Liver (tissue), 9 donors: Measurements from ENCODE around the gene CPNE8. TPM values are rescaled to one million over a fixed set of nuclear protein-coding genes. Genes with fewer than 3 reads are reported as not detected.

ENCODE experiments used
- DNase-seq: peaks from one replicate; pipeline ENCODE4 v3.0.0-alpha.2; 2017; ENCODE audit warnings: low spot score
- H3K27ac ChIP-seq, 2 donors: one replicate each; pipeline ENCODE4 v1.7.0; 2013; ENCODE audit warnings: inconsistent platforms in 2 of 2, low read length in 2 of 2, control low read depth in 1 of 2, low read depth in 1 of 2, mild to moderate bottlenecking in 1 of 2
- H3K27me3 ChIP-seq, 4 donors: one replicate each; pipeline versions ENCODE4 v1.6.1 to v1.7.0; 2013; ENCODE audit warnings: low read length in 3 of 4, inconsistent platforms in 1 of 4, mild to moderate bottlenecking in 1 of 4, moderate library complexity in 1 of 4; ENCODE audit not compliant: control insufficient read depth in 4 of 4, insufficient read depth in 4 of 4
- H3K36me3 ChIP-seq, 4 donors: one replicate each; pipeline versions ENCODE4 v1.6.1 to v1.7.0; 2013; ENCODE audit warnings: low read length in 3 of 4, mild to moderate bottlenecking in 3 of 4, low read depth in 1 of 4, moderate library complexity in 1 of 4; ENCODE audit not compliant: control insufficient read depth in 4 of 4, insufficient read depth in 3 of 4
- H3K4me1 ChIP-seq, 4 donors: one replicate each; pipeline versions ENCODE4 v1.6.1 to v1.7.0; 2013; ENCODE audit warnings: low read length in 3 of 4, mild to moderate bottlenecking in 3 of 4, moderate library complexity in 1 of 4; ENCODE audit not compliant: control insufficient read depth in 4 of 4, insufficient read depth in 4 of 4
- H3K4me3 ChIP-seq, 3 donors: one replicate each; pipeline versions ENCODE4 v1.6.1 to v1.7.0; 2013; ENCODE audit warnings: low read length in 3 of 3, control low read depth in 1 of 3, low read depth in 1 of 3, mild to moderate bottlenecking in 1 of 3
- H3K9ac ChIP-seq, 2 donors: one replicate each; pipeline ENCODE4 v1.7.0; 2013; ENCODE audit warnings: low read length in 2 of 2, mild to moderate bottlenecking in 2 of 2, moderate library complexity in 2 of 2, control low read depth in 1 of 2, low read depth in 1 of 2
- H3K9me3 ChIP-seq, 4 donors: one replicate each; pipeline versions ENCODE4 v1.6.1 to v1.7.0; 2013; ENCODE audit warnings: low read length in 3 of 4; ENCODE audit not compliant: control insufficient read depth in 4 of 4
- EGR1 ChIP-seq, 2 donors: IDR thresholded peaks; 2 replicates each; pipeline ENCODE4 v1.6.1; 2016 to 2018; ENCODE audit warnings: antibody characterized with exemption in 2 of 2, low read depth in 2 of 2
- FOXA1 ChIP-seq: IDR thresholded peaks from 2 replicates; pipeline ENCODE4 v1.6.1; 2016; ENCODE audit warnings: antibody characterized with exemption
- FOXA2 ChIP-seq: IDR thresholded peaks from 2 replicates; pipeline ENCODE4 v1.6.1; 2016; ENCODE audit warnings: antibody characterized with exemption
- GABPA ChIP-seq, 2 donors: IDR thresholded peaks in 1 of 2; conservative IDR thresholded peaks in 1 of 2; 2 replicates each; pipeline ENCODE4 v1.6.1; 2016; ENCODE audit warnings: antibody characterized with exemption in 2 of 2, mild to moderate bottlenecking in 1 of 2, moderate library complexity in 1 of 2
- HNF4A ChIP-seq, 2 donors: conservative IDR thresholded peaks; 2 replicates each; pipeline ENCODE4 v1.6.1; 2016; ENCODE audit warnings: antibody characterized with exemption in 2 of 2, mild to moderate bottlenecking in 2 of 2
- HNF4G ChIP-seq: IDR thresholded peaks from 2 replicates; pipeline ENCODE4 v1.6.1; 2016; ENCODE audit warnings: antibody characterized with exemption
- JUND ChIP-seq, 2 donors: IDR thresholded peaks; 2 replicates each; pipeline ENCODE4 v1.6.1; 2016; ENCODE audit warnings: antibody characterized with exemption in 2 of 2
- NR2F2 ChIP-seq: IDR thresholded peaks from 2 replicates; pipeline ENCODE4 v1.6.1; 2016; ENCODE audit warnings: antibody characterized with exemption
- RAD21 ChIP-seq, 2 donors: IDR thresholded peaks; 2 replicates each; pipeline ENCODE4 v1.6.1; 2016; ENCODE audit warnings: antibody characterized with exemption in 2 of 2, mild to moderate bottlenecking in 2 of 2
- REST ChIP-seq: IDR thresholded peaks from 2 replicates; pipeline ENCODE4 v1.6.1; 2016; ENCODE audit warnings: antibody characterized with exemption, mild to moderate bottlenecking
- RXRA ChIP-seq, 2 donors: IDR thresholded peaks; 2 replicates each; pipeline ENCODE4 v1.6.1; 2017 to 2018; ENCODE audit warnings: antibody characterized with exemption in 2 of 2, mild to moderate bottlenecking in 1 of 2
- SP1 ChIP-seq: IDR thresholded peaks from 2 replicates; pipeline ENCODE4 v1.6.1; 2018; ENCODE audit warnings: antibody characterized with exemption, mild to moderate bottlenecking
- TAF1 ChIP-seq: conservative IDR thresholded peaks from 2 replicates; pipeline ENCODE4 v1.6.1; 2016; ENCODE audit warnings: antibody characterized with exemption, mild to moderate bottlenecking
- YY1 ChIP-seq: IDR thresholded peaks from 2 replicates; pipeline ENCODE4 v1.6.1; 2016; ENCODE audit warnings: antibody characterized with exemption, mild to moderate bottlenecking
- ZBTB33 ChIP-seq: IDR thresholded peaks from 2 replicates; pipeline ENCODE4 v1.6.1; 2016; ENCODE audit warnings: antibody characterized with exemption
- WGBS: extraction: QIAGEN DNeasy Blood & Tissue Kit; methylation state at CpG from one replicate; pipeline ENCODE4 v1.1.7; 2013; 5-methylcytosine and 5-hydroxymethylcytosine counted together
- polyA plus RNA-seq, 2 donors: library from polyadenylated mRNA; stranded (reverse) in 1 of 2; unstranded in 1 of 2; fragments of 200-250 nt in 1 of 2; fragments of >200 nt in 1 of 2; fragmentation: Nextera tagmentation in 1 of 2; extraction: Ambion mirVana in 1 of 2; gene quantifications; one replicate each; pipeline versions ENCODE4 v1.2.1 to v1.2.3, GENCODE V29; 2013 to 2015
- total RNA-seq, 2 donors: library from RNA; depleted of rRNA; stranded (reverse); fragments of >200 nt; gene quantifications; one replicate each; pipeline ENCODE4 v1.2.3, GENCODE V29; 2014
- TF ChIP-seq, protein P1 (sequence below): fragments of 150-350 bp; IDR thresholded peaks from 2 replicates; pipeline ENCODE4 v1.5.1; 2017; ENCODE audit warnings: improper control_type of control experiment, low read depth, low read length; ENCODE audit not compliant: missing input control
- TF ChIP-seq, protein P2 (sequence below): IDR thresholded peaks from 2 replicates; pipeline ENCODE4 v1.6.1; 2016; ENCODE audit warnings: antibody characterized with exemption
- donor health status: healthy.
- donor health status: healthy.
- donor health status: healthy.
- donor health status: healthy.
- donor health status: healthy.

Gene CPNE8
- total and polyA plus RNA-seq, 4 donors: 4.2 to 27.4 (median 10.9) TPM

GRCh38 chr12:38691164-38691563, 214.2 kb downstream of the CPNE8 start:
- Histone ChIP-seq H3K27ac (no peak overlapping the region), H3K9ac (no peak overlapping the region), H3K4me1 (no peaks in the 10 kb centered on the region), H3K36me3 (peaks cover 1 to 13% (median 5%) of the 10 kb centered on the region in 4 donors), H3K9me3 (no peaks in the 10 kb centered on the region), H3K4me3 (no peak overlapping the region), H3K27me3 (no peaks in the 10 kb centered on the region)
- WGBS: 75% methylated on average over 2 of the region's 2 CpGs
- no peak for TF ChIP-seq HNF4A (conservative IDR thresholded peaks at IDR 0.05)
- no peak for TF ChIP-seq GABPA (IDR thresholded peaks at IDR 0.05 in 1 of 2, conservative IDR thresholded peaks at IDR 0.05 in 1 of 2)
- no peak for TF ChIP-seq FOXA2
- TF ChIP-seq, protein P1, sequence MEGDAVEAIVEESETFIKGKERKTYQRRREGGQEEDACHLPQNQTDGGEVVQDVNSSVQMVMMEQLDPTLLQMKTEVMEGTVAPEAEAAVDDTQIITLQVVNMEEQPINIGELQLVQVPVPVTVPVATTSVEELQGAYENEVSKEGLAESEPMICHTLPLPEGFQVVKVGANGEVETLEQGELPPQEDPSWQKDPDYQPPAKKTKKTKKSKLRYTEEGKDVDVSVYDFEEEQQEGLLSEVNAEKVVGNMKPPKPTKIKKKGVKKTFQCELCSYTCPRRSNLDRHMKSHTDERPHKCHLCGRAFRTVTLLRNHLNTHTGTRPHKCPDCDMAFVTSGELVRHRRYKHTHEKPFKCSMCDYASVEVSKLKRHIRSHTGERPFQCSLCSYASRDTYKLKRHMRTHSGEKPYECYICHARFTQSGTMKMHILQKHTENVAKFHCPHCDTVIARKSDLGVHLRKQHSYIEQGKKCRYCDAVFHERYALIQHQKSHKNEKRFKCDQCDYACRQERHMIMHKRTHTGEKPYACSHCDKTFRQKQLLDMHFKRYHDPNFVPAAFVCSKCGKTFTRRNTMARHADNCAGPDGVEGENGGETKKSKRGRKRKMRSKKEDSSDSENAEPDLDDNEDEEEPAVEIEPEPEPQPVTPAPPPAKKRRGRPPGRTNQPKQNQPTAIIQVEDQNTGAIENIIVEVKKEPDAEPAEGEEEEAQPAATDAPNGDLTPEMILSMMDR: no peak
- TF ChIP-seq SP1: no peak
- TF ChIP-seq FOXA1: no peak
- no peak for TF ChIP-seq RAD21 (IDR thresholded peaks at IDR 0.05)
- no peak for TF ChIP-seq HNF4G
- no peak for TF ChIP-seq RXRA (IDR thresholded peaks at IDR 0.05)
- no peak for TF ChIP-seq TAF1
- no peak for TF ChIP-seq NR2F2
- TF ChIP-seq ZBTB33: no peak
- TF ChIP-seq JUND (IDR thresholded peaks at IDR 0.05): no peak
- TF ChIP-seq, protein P2, sequence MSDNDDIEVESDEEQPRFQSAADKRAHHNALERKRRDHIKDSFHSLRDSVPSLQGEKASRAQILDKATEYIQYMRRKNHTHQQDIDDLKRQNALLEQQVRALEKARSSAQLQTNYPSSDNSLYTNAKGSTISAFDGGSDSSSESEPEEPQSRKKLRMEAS: no peak
- no peak for DNase-seq

DNA sequence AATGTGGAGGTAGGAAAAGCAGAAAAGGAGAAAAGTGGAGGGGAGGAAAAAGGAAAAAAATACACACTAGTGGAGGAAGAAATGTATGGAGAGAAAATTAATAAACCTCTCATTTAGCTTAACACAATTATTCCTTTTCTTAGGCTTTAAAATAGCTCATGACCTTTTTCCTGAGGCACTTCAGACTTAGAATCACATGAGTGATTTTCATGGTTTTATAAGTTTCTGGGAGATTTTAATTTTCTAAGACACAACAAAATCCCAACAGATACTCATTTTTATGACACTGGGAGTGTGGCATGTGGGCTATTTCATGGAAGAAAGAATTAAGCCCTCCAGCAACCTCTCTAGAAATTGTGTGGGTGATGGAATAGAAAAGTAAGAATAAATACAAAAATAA, 214.7 kb downstream of the CPNE8 start:
- Histone ChIP-seq H3K36me3 (peaks cover 1 to 13% (median 6%) of the 10 kb centered on the region in 4 donors), H3K27ac (no peak overlapping the region), H3K9me3 (no peaks in the 10 kb centered on the region), H3K27me3 (no peaks in the 10 kb centered on the region), H3K4me1 (no peaks in the 10 kb centered on the region), H3K4me3 (no peak overlapping the region), H3K9ac (no peak overlapping the region)
- TF ChIP-seq GABPA (IDR thresholded peaks at IDR 0.05 in 1 of 2, conservative IDR thresholded peaks at IDR 0.05 in 1 of 2) (no peak), EGR1 (IDR thresholded peaks at IDR 0.05; ENCODE audit: low read depth in 2 of 2) (no peak), YY1 (no peak), RXRA (IDR thresholded peaks at IDR 0.05) (no peak), REST (no peak), FOXA1 (no peak), TAF1 (no peak), HNF4A (conservative IDR thresholded peaks at IDR 0.05) (no peak), JUND (IDR thresholded peaks at IDR 0.05) (no peak), RAD21 (IDR thresholded peaks at IDR 0.05) (no peak), ZBTB33 (no peak), NR2F2 (no peak), FOXA2 (no peak), HNF4G (no peak)
- TF ChIP-seq, protein P1: no peak
- TF ChIP-seq, protein P2: no peak
- no peak for DNase-seq
